H1 (cell line): ENCODE measurements around the gene ZNF317. TPM values are rescaled to one million over a fixed set of nuclear protein-coding genes. Genes with fewer than 3 reads are reported as not detected.

Source experiments
- BACH1 ChIP-seq: IDR thresholded peaks from 2 replicates; pipeline ENCODE4 v1.6.1; 2012; ENCODE audit warnings: low read length, improper control_type of control experiment
- BCL11A ChIP-seq, 2 experiments: IDR thresholded peaks; one replicate each; pipeline ENCODE4 v1.6.1; 2011; ENCODE audit warnings: low read depth in 2 of 2, low read length in 2 of 2, mild to moderate bottlenecking in 2 of 2
- BRCA1 ChIP-seq: IDR thresholded peaks from 2 replicates; pipeline ENCODE4 v1.6.1; 2012; ENCODE audit warnings: low read depth, low read length, improper control_type of control experiment
- CBX8 ChIP-seq: fragments of 300-800, 300-1000 bp; sonication (generic); IDR thresholded peaks from 2 replicates; pipeline ENCODE4 v1.7.1; 2016; ENCODE audit warnings: low read depth, low read length, borderline replicate concordance
- CEBPB ChIP-seq: IDR thresholded peaks from 2 replicates; pipeline ENCODE4 v1.6.1; 2012; ENCODE audit warnings: low read depth, low read length
- CHD1 ChIP-seq: IDR thresholded peaks from 2 replicates; pipeline ENCODE4 v1.6.1; 2012; ENCODE audit warnings: low read depth, low read length, improper control_type of control experiment
- CHD2 ChIP-seq: IDR thresholded peaks from 2 replicates; pipeline ENCODE4 v1.6.1; 2012; ENCODE audit warnings: low read length, improper control_type of control experiment
- CREB1 ChIP-seq: IDR thresholded peaks from 2 replicates; pipeline ENCODE4 v1.6.1; 2012; ENCODE audit warnings: inconsistent platforms
- EGR1 ChIP-seq: IDR thresholded peaks from 2 replicates; pipeline ENCODE4 v1.6.1; 2011; ENCODE audit warnings: low read depth, low read length, borderline replicate concordance
- HDAC6 ChIP-seq: IDR thresholded peaks from one replicate; pipeline ENCODE4 v1.7.1; 2012; ENCODE audit warnings: low read depth, mild to moderate bottlenecking, inconsistent platforms, low read length, moderate library complexity
- JUND ChIP-seq: IDR thresholded peaks from 2 replicates; pipeline ENCODE4 v1.6.1; 2011; ENCODE audit warnings: mild to moderate bottlenecking, improper control_type of control experiment, low read length
- KDM1A ChIP-seq: fragments of 200-600, 300-600 bp; sonication (generic); IDR thresholded peaks from 2 replicates; pipeline ENCODE4 v1.7.1; 2016; ENCODE audit warnings: mild to moderate bottlenecking, low read length, borderline replicate concordance
- NANOG ChIP-seq: IDR thresholded peaks from 2 replicates; pipeline ENCODE4 v1.6.1; 2011; ENCODE audit warnings: low read length, low read depth, mild to moderate bottlenecking, inconsistent platforms; ENCODE audit not compliant: insufficient read depth, poor library complexity, severe bottlenecking
- NRF1 ChIP-seq: IDR thresholded peaks from 2 replicates; pipeline ENCODE4 v1.6.1; 2011; ENCODE audit warnings: mild to moderate bottlenecking, low read depth, low read length, improper control_type of control experiment
- PHF8 ChIP-seq: fragments of 200-600 bp; sonication (generic); conservative IDR thresholded peaks from 2 replicates; pipeline ENCODE4 v1.7.1; 2012; ENCODE audit warnings: low read depth, mild to moderate bottlenecking, inconsistent platforms, low read length, moderate library complexity
- POU5F1 ChIP-seq: IDR thresholded peaks from 2 replicates; pipeline ENCODE4 v1.6.1; 2011; ENCODE audit warnings: low read depth, mild to moderate bottlenecking, low read length, moderate library complexity
- RBBP5 ChIP-seq: IDR thresholded peaks from 2 replicates; pipeline ENCODE4 v1.7.1; 2012; ENCODE audit warnings: low read depth, mild to moderate bottlenecking, inconsistent platforms, low read length, moderate library complexity, borderline replicate concordance
- RFX5 ChIP-seq: IDR thresholded peaks from 2 replicates; pipeline ENCODE4 v1.6.1; 2011; ENCODE audit warnings: low read depth, low read length, improper control_type of control experiment, borderline replicate concordance
- RNF2 ChIP-seq: fragments of 200-900, 300-1000 bp; sonication (generic); IDR thresholded peaks from 2 replicates; pipeline ENCODE4 v1.7.1; 2016; ENCODE audit warnings: borderline replicate concordance, low read depth, mild to moderate bottlenecking, antibody characterized with exemption, low read length; ENCODE audit not compliant: poor library complexity, severe bottlenecking; ENCODE audit errors: missing control alignments
- RXRA ChIP-seq: IDR thresholded peaks from 2 replicates; pipeline ENCODE4 v1.6.1; 2011; ENCODE audit warnings: low read depth, mild to moderate bottlenecking, low read length, moderate library complexity; ENCODE audit not compliant: insufficient read depth
- SIN3A ChIP-seq, 2 experiments: IDR thresholded peaks in 1 of 2; conservative IDR thresholded peaks in 1 of 2; 2 replicates each; pipeline ENCODE4 v1.6.1; 2011 to 2012; ENCODE audit warnings: low read length in 2 of 2, improper control_type of control experiment in 1 of 2, low read depth in 1 of 2, mild to moderate bottlenecking in 1 of 2
- SIRT6 ChIP-seq: IDR thresholded peaks from one replicate; pipeline ENCODE4 v1.7.1; 2012; ENCODE audit warnings: low read length, inconsistent platforms
- SP4 ChIP-seq: IDR thresholded peaks from 2 replicates; pipeline ENCODE4 v1.6.1; 2012; ENCODE audit warnings: low read length, inconsistent platforms
- SRF ChIP-seq: IDR thresholded peaks from 2 replicates; pipeline ENCODE4 v1.6.1; 2011; ENCODE audit warnings: mild to moderate bottlenecking, low read depth, low read length, moderate library complexity
- TAF7 ChIP-seq: optimal IDR thresholded peaks from 2 replicates; pipeline ENCODE3; 2011; ENCODE audit warnings: low read depth, mild to moderate bottlenecking, inconsistent platforms, low read length, moderate library complexity, borderline replicate concordance
- TEAD4 ChIP-seq: IDR thresholded peaks from 2 replicates; pipeline ENCODE4 v1.6.1; 2012; ENCODE audit warnings: low read depth, low read length, inconsistent platforms, mixed read lengths
- polyA plus RNA-seq, 7 experiments: library from polyadenylated mRNA; depleted of rRNA in 3 of 7; stranded (reverse) in 5 of 7; unstranded in 2 of 7; fragments of >200 nt in 5 of 7; fragments of 200-250 nt in 2 of 7; gene quantifications; 1 replicate in 5 of 7; 2 replicates in 1 of 7; 4 replicates in 1 of 7; pipeline versions ENCODE4 v1.2.1 to v1.2.3, GENCODE V29; 2011 to 2013; ENCODE audit warnings: missing spikeins in 2 of 7, mixed read lengths in 2 of 7
- total RNA-seq: library from RNA; stranded (reverse); fragmentation: NEBNext Ultra II Directional; extraction: Animal tissue kit (Norgen Biotek cat#: 25700); gene quantifications from 2 replicates; pipeline ENCODE4 v1.2.1, GENCODE V29; 2021

The ZNF317 gene
- total and polyA plus RNA-seq, 2 of the 8 experiments (the other 6 are each of a cell fraction or from before 2014, with no cell fraction given): 22.6 to 41.5 TPM

GRCh38 chr19:9140159-9140874 lies at the start of gene ZNF317 (continued):
- TF ChIP-seq JUND (no peak), TAF7 (peak; percentile 65), RNF2 (no peak), SIN3A (conservative IDR thresholded peaks at IDR 0.05 in 1 of 2, IDR thresholded peaks at IDR 0.05 in 1 of 2; ENCODE audit: low read depth in 1 of 2, low read length in 2 of 2) (peak in 1 of 2 experiments; percentile 60; a peak in 1 of 4 replicates), BCL11A (IDR thresholded peaks at IDR 0.05; ENCODE audit: low read depth in 2 of 2, low read length in 2 of 2) (no peak), CHD1 (no peak), CREB1 (peak; percentile 69), TEAD4 (no peak), PHF8 (peak; percentile 97), RBBP5 (peak; percentile 80; the same call in 1 of the 2 replicates), HDAC6 (no peak), RXRA (no peak), NRF1 (no peak), KDM1A (no peak), SIRT6 (no peak), POU5F1 (no peak), NANOG (no peak), CEBPB (no peak), SP4 (0 out of 2 replicates have a peak, but pooled peaks have one; percentile 29), SRF (no peak), BACH1 (no peak), EGR1 (no peak), CBX8 (no peak), RFX5 (no peak), BRCA1 (peak; percentile 88), CHD2 (peak; percentile 98)
